Transverse colon (tissue), 4 donors: Measurements from ENCODE around the gene PRSS27.

ENCODE experiments used
- EP300 ChIP-seq: sonication (generic); formaldehyde crosslinking; IDR thresholded peaks from one replicate; pipeline ENCODE4 v1.6.1; 2017; ENCODE audit warnings: antibody characterized with exemption, low read depth
- POLR2A ChIP-seq: fragments of 450-650 bp; IDR thresholded peaks from one replicate; pipeline ENCODE4 v1.6.1; 2016; ENCODE audit warnings: antibody characterized with exemption, mild to moderate bottlenecking, moderate library complexity
- POLR2AphosphoS5 ChIP-seq, 3 donors: sonication (generic); formaldehyde crosslinking; IDR thresholded peaks; one replicate each; pipeline ENCODE4 v1.6.1; 2016; ENCODE audit warnings: antibody characterized with exemption in 3 of 3
- TF ChIP-seq, protein P1 (sequence below), 5 experiments: fragments of 200-600 bp in 3 of 5; fragments of 450-650 bp in 2 of 5; sonication (generic) in 3 of 5; IDR thresholded peaks; 1 replicate in 2 of 5; 2 replicates in 3 of 5; pipeline ENCODE4 v1.5.1; 2016 to 2017; ENCODE audit warnings: antibody characterized with exemption in 5 of 5, inconsistent platforms in 3 of 5, mild to moderate bottlenecking in 2 of 5, moderate library complexity in 1 of 5

DNA sequence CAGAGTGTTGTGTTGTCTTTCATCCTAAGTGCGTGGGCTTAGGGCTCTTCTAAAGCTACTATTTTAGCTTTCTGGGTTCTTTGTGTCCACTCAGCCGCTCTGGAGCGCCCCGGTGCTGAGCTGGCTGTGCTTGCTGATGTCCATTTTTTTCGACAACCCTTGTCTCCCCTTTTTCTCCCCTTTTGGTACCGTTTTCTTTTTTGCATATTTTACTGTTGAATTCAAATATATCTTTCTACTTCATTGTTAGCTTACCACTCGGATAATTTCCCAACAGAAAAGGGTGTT, 33.7 kb upstream of the PRSS27 start:
- TF ChIP-seq POLR2A (no peak), POLR2AphosphoS5 (IDR thresholded peaks at IDR 0.05) (no peak), EP300 (no peak)
- TF ChIP-seq, protein P1, sequence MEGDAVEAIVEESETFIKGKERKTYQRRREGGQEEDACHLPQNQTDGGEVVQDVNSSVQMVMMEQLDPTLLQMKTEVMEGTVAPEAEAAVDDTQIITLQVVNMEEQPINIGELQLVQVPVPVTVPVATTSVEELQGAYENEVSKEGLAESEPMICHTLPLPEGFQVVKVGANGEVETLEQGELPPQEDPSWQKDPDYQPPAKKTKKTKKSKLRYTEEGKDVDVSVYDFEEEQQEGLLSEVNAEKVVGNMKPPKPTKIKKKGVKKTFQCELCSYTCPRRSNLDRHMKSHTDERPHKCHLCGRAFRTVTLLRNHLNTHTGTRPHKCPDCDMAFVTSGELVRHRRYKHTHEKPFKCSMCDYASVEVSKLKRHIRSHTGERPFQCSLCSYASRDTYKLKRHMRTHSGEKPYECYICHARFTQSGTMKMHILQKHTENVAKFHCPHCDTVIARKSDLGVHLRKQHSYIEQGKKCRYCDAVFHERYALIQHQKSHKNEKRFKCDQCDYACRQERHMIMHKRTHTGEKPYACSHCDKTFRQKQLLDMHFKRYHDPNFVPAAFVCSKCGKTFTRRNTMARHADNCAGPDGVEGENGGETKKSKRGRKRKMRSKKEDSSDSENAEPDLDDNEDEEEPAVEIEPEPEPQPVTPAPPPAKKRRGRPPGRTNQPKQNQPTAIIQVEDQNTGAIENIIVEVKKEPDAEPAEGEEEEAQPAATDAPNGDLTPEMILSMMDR (IDR thresholded peaks at IDR 0.05): no peak
